SK-N-SH (cell line): ENCODE measurements around the gene RWDD4. TPM values are rescaled to one million over a fixed set of nuclear protein-coding genes. Genes with fewer than 3 reads are reported as not detected.

Experiments used
- CTCF ChIA-PET: fragments of 300-600, 350-600 bp; formaldehyde crosslinking; extraction: SDS; loops from one replicate; lab custom pipeline; 2021; lab: Yijun Ruan, JAX
- POLR2A ChIA-PET: fragments of 350-600 bp; sonication (Branson Sonifier 250); formaldehyde crosslinking; extraction: SDS; loops from one replicate; lab custom pipeline; 2020; ENCODE audit warnings: antibody characterized with exemption, inconsistent platforms; lab: Yijun Ruan, JAX
- DNase-seq: peaks from one replicate; pipeline ENCODE4 v3.0.0; 2012
- H2AFZ ChIP-seq: fragments of 200-600 bp; sonication (generic); 2 replicates; pipeline ENCODE4 v1.8.1; 2016; ENCODE audit warnings: antibody characterized with exemption, mild to moderate bottlenecking, low read depth
- H3F3A ChIP-seq: fragments of 200-600 bp; sonication (generic); replicated peaks from 2 replicates; pipeline ENCODE3; 2016; ENCODE audit warnings: antibody characterized with exemption, mild to moderate bottlenecking; ENCODE audit not compliant: insufficient read depth
- H3K27ac ChIP-seq, 2 experiments: fragments of 200-500 bp in 1 of 2; fragments of 200-600 bp in 1 of 2; sonication (Bioruptor generic) in 1 of 2; sonication (generic), shearing (Covaris generic) in 1 of 2; 2 replicates each; pipeline versions ENCODE4 v1.5.1 to v1.6.1; 2014 to 2016; ENCODE audit warnings: low read depth in 2 of 2, inconsistent platforms in 1 of 2, low read length in 1 of 2, mild to moderate bottlenecking in 1 of 2, mixed read lengths in 1 of 2
- H3K27me3 ChIP-seq: fragments of 200-600 bp; sonication (generic), shearing (Covaris generic); 2 replicates; pipeline ENCODE4 v1.6.1; 2016; ENCODE audit warnings: mixed run types; ENCODE audit not compliant: insufficient read depth
- H3K36me3 ChIP-seq, 2 experiments: fragments of 200-500 bp in 1 of 2; fragments of 200-600 bp in 1 of 2; sonication (Bioruptor generic) in 1 of 2; sonication (generic) in 1 of 2; replicated peaks in 1 of 2; 2 replicates each; pipeline versions ENCODE3 to v1.5.1; 2014 to 2016; ENCODE audit warnings: low read length in 1 of 2, mild to moderate bottlenecking in 1 of 2; ENCODE audit not compliant: insufficient read depth in 2 of 2, control insufficient read depth in 1 of 2
- H3K4me1 ChIP-seq, 2 experiments: fragments of 200-500 bp in 1 of 2; fragments of 200-600 bp in 1 of 2; sonication (Bioruptor generic) in 1 of 2; sonication (generic), shearing (Covaris generic) in 1 of 2; 2 replicates each; pipeline versions ENCODE4 v1.5.1 to v1.6.1; 2014 to 2016; ENCODE audit warnings: low read depth in 1 of 2, low read length in 1 of 2, mixed run types in 1 of 2; ENCODE audit not compliant: insufficient read depth in 2 of 2, control insufficient read depth in 1 of 2
- H3K4me2 ChIP-seq: fragments of 200-600 bp; sonication (generic), shearing (Covaris generic); 2 replicates; pipeline ENCODE4 v1.6.1; 2017; ENCODE audit warnings: mixed run types
- H3K4me3 ChIP-seq, 2 experiments: fragments of 200-500 bp in 1 of 2; fragments of 200-600 bp in 1 of 2; sonication (Bioruptor generic) in 1 of 2; sonication (generic), shearing (Covaris generic) in 1 of 2; 2 replicates each; pipeline versions ENCODE4 v1.5.1 to v1.8.1; 2014 to 2016; ENCODE audit warnings: low read depth in 2 of 2, inconsistent platforms in 1 of 2, low read length in 1 of 2, mild to moderate bottlenecking in 1 of 2, mixed read lengths in 1 of 2, moderate library complexity in 1 of 2
- H3K79me2 ChIP-seq: fragments of 200-600 bp; sonication (generic); 2 replicates; pipeline ENCODE4 v1.8.1; 2017; ENCODE audit warnings: mild to moderate bottlenecking; ENCODE audit not compliant: insufficient read depth
- H3K9ac ChIP-seq: fragments of 200-600 bp; sonication (generic); 2 replicates; pipeline ENCODE4 v1.6.1; 2017; ENCODE audit warnings: mixed run types
- H3K9me2 ChIP-seq: fragments of 200-600 bp; sonication (generic); 2 replicates; pipeline ENCODE4 v1.6.1; 2017; ENCODE audit warnings: mixed run types
- H3K9me3 ChIP-seq: fragments of 200-600 bp; sonication (generic); 2 replicates; pipeline ENCODE4 v1.6.1; 2017; ENCODE audit warnings: mixed run types, mild to moderate bottlenecking, moderate library complexity
- H4K20me1 ChIP-seq: fragments of 200-600 bp; sonication (generic); 2 replicates; pipeline ENCODE4 v1.6.1; 2017; ENCODE audit warnings: mild to moderate bottlenecking, mixed run types; ENCODE audit not compliant: insufficient read depth
- CHD2 ChIP-seq: fragments of 150-350 bp; IDR thresholded peaks from 2 replicates; pipeline ENCODE4 v1.6.1; 2018; ENCODE audit warnings: low read length; ENCODE audit not compliant: partially characterized antibody
- ELF1 ChIP-seq: IDR thresholded peaks from 2 replicates; pipeline ENCODE4 v1.4.0; 2012
- EP300 ChIP-seq, 2 experiments: IDR thresholded peaks; 2 replicates each; pipeline versions ENCODE4 v1.4.0 to v1.6.1; 2012; ENCODE audit warnings: borderline replicate concordance in 1 of 2, low read depth in 1 of 2, low read length in 1 of 2
- FOXJ3 ChIP-seq: sonication (generic); formaldehyde crosslinking; IDR thresholded peaks from 2 replicates; pipeline ENCODE4 v1.5.1; 2020; ENCODE audit warnings: mild to moderate bottlenecking, missing genetic modification reagents
- FOXM1 ChIP-seq: IDR thresholded peaks from 2 replicates; pipeline ENCODE4 v1.4.0; 2012; ENCODE audit warnings: low read depth, mild to moderate bottlenecking
- GABPA ChIP-seq: IDR thresholded peaks from 2 replicates; pipeline ENCODE4 v1.4.0; 2012; ENCODE audit warnings: low read depth, mild to moderate bottlenecking
- JUND ChIP-seq: IDR thresholded peaks from 2 replicates; pipeline ENCODE4 v1.4.0; 2012
- MEF2A ChIP-seq: IDR thresholded peaks from 2 replicates; pipeline ENCODE4 v1.4.0; 2012; ENCODE audit warnings: low read depth, borderline replicate concordance
- NFIC ChIP-seq: IDR thresholded peaks from 2 replicates; pipeline ENCODE4 v1.4.0; 2012; ENCODE audit warnings: borderline replicate concordance
- POLR2AphosphoS5 ChIP-seq: IDR thresholded peaks from 2 replicates; pipeline ENCODE4 v1.6.1; 2012; ENCODE audit warnings: low read depth, low read length
- RAD21 ChIP-seq: IDR thresholded peaks from 2 replicates; pipeline ENCODE4 v1.6.1; 2012; ENCODE audit warnings: mild to moderate bottlenecking, low read length
- RCOR1 ChIP-seq: fragments of 150-350 bp; IDR thresholded peaks from 2 replicates; pipeline ENCODE4 v1.6.1; 2017; ENCODE audit warnings: antibody characterized with exemption, low read length
- SIN3A ChIP-seq: IDR thresholded peaks from 2 replicates; pipeline ENCODE4 v1.6.1; 2012; ENCODE audit warnings: low read depth, mild to moderate bottlenecking, low read length, moderate library complexity, borderline replicate concordance
- SMC3 ChIP-seq: IDR thresholded peaks from 2 replicates; pipeline ENCODE4 v1.6.1; 2012; ENCODE audit warnings: low read depth, low read length, improper control_type of control experiment
- TAF1 ChIP-seq: IDR thresholded peaks from 2 replicates; pipeline ENCODE4 v1.6.1; 2012; ENCODE audit warnings: low read depth, mild to moderate bottlenecking, low read length, moderate library complexity, borderline replicate concordance
- TCF12 ChIP-seq: IDR thresholded peaks from 2 replicates; pipeline ENCODE4 v1.4.0; 2012
- TEAD4 ChIP-seq: IDR thresholded peaks from 2 replicates; pipeline ENCODE4 v1.4.0; 2012; ENCODE audit warnings: mild to moderate bottlenecking, borderline replicate concordance; ENCODE audit not compliant: insufficient read depth
- ZBTB33 ChIP-seq: IDR thresholded peaks from 2 replicates; pipeline ENCODE4 v1.4.0; 2012; ENCODE audit warnings: low read depth, borderline replicate concordance
- WGBS: methylation state at CpG from one replicate; pipeline ENCODE4 v1.1.6; 2017; ENCODE audit warnings: low lambda C conversion rate; 5-methylcytosine and 5-hydroxymethylcytosine counted together
- polyA plus RNA-seq, 3 experiments: library from polyadenylated mRNA; depleted of rRNA; stranded (reverse); fragments of >200 nt; gene quantifications; 2 replicates each; pipeline ENCODE4 v1.2.3, GENCODE V29; 2012
- TF ChIP-seq, protein P1 (sequence below): IDR thresholded peaks from 2 replicates; pipeline ENCODE4 v1.6.1; 2012; ENCODE audit warnings: mild to moderate bottlenecking, low read depth, low read length, moderate library complexity

RWDD4 gene
- polyA plus RNA-seq, 1 of the 3 experiments (the other 2 are of a cell fraction) = 7.7 TPM

- H3K4me3 ChIP-seq = no peak overlapping the region
- no peak for TF ChIP-seq EP300 (IDR thresholded peaks at IDR 0.05; ENCODE audit: borderline replicate concordance in 1 of 2, low read depth in 1 of 2, low read length in 1 of 2)
- no peak for TF ChIP-seq POLR2AphosphoS5
- TF ChIP-seq TEAD4 = no peak
- TF ChIP-seq ZBTB33 = no peak
- TF ChIP-seq FOXM1 = no peak
- no peak for TF ChIP-seq NFIC
- TF ChIP-seq RAD21 = no peak
- no peak for TF ChIP-seq FOXJ3 (CRISPR knock-in tag)
- no peak for TF ChIP-seq ELF1
- TF ChIP-seq RCOR1 = no peak
- no peak for TF ChIP-seq GABPA
- TF ChIP-seq, protein P1, sequence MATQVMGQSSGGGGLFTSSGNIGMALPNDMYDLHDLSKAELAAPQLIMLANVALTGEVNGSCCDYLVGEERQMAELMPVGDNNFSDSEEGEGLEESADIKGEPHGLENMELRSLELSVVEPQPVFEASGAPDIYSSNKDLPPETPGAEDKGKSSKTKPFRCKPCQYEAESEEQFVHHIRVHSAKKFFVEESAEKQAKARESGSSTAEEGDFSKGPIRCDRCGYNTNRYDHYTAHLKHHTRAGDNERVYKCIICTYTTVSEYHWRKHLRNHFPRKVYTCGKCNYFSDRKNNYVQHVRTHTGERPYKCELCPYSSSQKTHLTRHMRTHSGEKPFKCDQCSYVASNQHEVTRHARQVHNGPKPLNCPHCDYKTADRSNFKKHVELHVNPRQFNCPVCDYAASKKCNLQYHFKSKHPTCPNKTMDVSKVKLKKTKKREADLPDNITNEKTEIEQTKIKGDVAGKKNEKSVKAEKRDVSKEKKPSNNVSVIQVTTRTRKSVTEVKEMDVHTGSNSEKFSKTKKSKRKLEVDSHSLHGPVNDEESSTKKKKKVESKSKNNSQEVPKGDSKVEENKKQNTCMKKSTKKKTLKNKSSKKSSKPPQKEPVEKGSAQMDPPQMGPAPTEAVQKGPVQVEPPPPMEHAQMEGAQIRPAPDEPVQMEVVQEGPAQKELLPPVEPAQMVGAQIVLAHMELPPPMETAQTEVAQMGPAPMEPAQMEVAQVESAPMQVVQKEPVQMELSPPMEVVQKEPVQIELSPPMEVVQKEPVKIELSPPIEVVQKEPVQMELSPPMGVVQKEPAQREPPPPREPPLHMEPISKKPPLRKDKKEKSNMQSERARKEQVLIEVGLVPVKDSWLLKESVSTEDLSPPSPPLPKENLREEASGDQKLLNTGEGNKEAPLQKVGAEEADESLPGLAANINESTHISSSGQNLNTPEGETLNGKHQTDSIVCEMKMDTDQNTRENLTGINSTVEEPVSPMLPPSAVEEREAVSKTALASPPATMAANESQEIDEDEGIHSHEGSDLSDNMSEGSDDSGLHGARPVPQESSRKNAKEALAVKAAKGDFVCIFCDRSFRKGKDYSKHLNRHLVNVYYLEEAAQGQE = no peak
- TF ChIP-seq JUND = no peak
- no peak for TF ChIP-seq SIN3A
- TF ChIP-seq SMC3 = no peak
- no peak for TF ChIP-seq TCF12
- no peak for TF ChIP-seq CHD2
- TF ChIP-seq TAF1 = no peak
- TF ChIP-seq MEF2A = no peak
- H4K20me1 ChIP-seq = no peaks in the 10 kb centered on the region
- 68% methylated on average over 2 of the region's 2 CpGs for WGBS
- no peaks in the 10 kb centered on the region for H3F3A ChIP-seq
- peaks cover 0 to 5% of the 10 kb centered on the region in 2 experiments; a peak in 2 of 4 replicates for H3K4me1 ChIP-seq
- no peak for DNase-seq
- H3K79me2 ChIP-seq = no peaks in the 10 kb centered on the region
- H3K9ac ChIP-seq = no peak overlapping the region
- no peak overlapping the region for H2AFZ ChIP-seq
- no peaks in the 10 kb centered on the region for H3K9me3 ChIP-seq
- H3K27me3 ChIP-seq = no peaks in the 10 kb centered on the region
- ChIA-PET POLR2A (no interaction called here), CTCF (interaction anchor here (0.8 kb wide), 1 partner anchor 31 kb away, joined by 3 read pairs; no protein-coding TSS in a partner anchor)
- H3K9me2 ChIP-seq = no peaks in the 10 kb centered on the region
- H3K36me3 ChIP-seq = no peaks in the 10 kb centered on the region
- H3K4me2 ChIP-seq = no peak overlapping the region
- no peak overlapping the region for H3K27ac ChIP-seq
These were observed 62.8 kb downstream of the RWDD4 start for GRCh38 chr4:183596067-183596757.
